Measurements from ENCODE around the gene AQP2. TPM values are rescaled to one million over a fixed set of nuclear protein-coding genes. Genes with fewer than 3 reads are reported as not detected.

The AQP2 gene
- total and polyA plus RNA-seq, 7 experiments from 2014 or later = not detected

GRCh38 chr12:49941556-49942511 lies 8.7 kb upstream of the AQP2 start:
- intact Hi-C loops (cut with micrococcal nuclease) = no loop called here
- DNase-seq = no peak
- H3K36me3 ChIP-seq (ENCODE audit: control insufficient read depth in 2 of 3, insufficient read depth in 3 of 3, low read length in 3 of 3) = no peaks in the 10 kb centered on the region
- Mint-ChIP-seq H3K27ac (no peak overlapping the region), H3K36me3 (peaks cover 0 to 1% (median 0%) of the 10 kb centered on the region in 5 donors), H3K4me3 (no peak overlapping the region), H3K9me3 (no peaks in the 10 kb centered on the region), H3K27me3 (peaks cover 0 to 7% (median 0%) of the 10 kb centered on the region in 5 donors), H3K4me1 (peaks cover 6 to 27% (median 15%) of the 10 kb centered on the region in 7 donors)
- POLR2A ChIA-PET = no interaction called here
- ATAC-seq = no peak
- no peaks in the 10 kb centered on the region for H3K9me3 ChIP-seq (ENCODE audit: control insufficient read depth in 2 of 3, low read length in 3 of 3)
- no peaks in the 10 kb centered on the region for H3K4me1 ChIP-seq (ENCODE audit: control insufficient read depth in 2 of 2, insufficient read depth in 2 of 2, low read length in 2 of 2)
- H3K27me3 ChIP-seq (ENCODE audit: control insufficient read depth in 2 of 2, insufficient read depth in 2 of 2, low read length in 2 of 2) = no peaks in the 10 kb centered on the region
- H3K4me3 ChIP-seq (ENCODE audit: low read length) = no peak overlapping the region
- CTCF ChIA-PET = interaction anchor here (0.5 to 0.7 kb wide), 2 partner anchors 33 to 113 kb away, joined by 3 to 4 read pairs; no protein-coding TSS in a partner anchor
- H3K27ac ChIP-seq (ENCODE audit: low read depth, low read length) = no peak overlapping the region

DNA sequence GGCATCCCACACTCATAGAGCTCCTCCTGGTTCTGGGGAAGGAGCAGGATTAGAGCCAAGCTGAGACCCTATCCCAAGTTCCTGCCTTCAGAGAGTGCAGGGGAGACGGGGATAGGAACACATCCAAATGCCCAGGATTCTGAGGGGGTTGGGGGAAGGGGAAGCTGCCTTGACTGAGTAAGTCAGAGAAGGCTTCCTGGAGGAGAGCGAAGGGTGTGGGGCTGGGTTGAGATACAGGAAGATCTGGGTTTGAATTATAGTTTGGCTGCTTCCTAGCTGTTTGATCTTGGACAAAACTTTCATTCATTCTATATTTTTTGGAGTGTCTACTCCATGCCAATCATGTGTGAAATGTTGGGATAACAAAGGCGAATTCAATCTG lies 8.0 kb upstream of the AQP2 start:
- ATAC-seq (no peak), DNase-seq (no peak)
- Histone ChIP-seq H3K27ac (ENCODE audit: low read depth, low read length) (no peak overlapping the region), H3K4me1 (ENCODE audit: control insufficient read depth in 2 of 2, insufficient read depth in 2 of 2, low read length in 2 of 2) (no peaks in the 10 kb centered on the region), H3K27me3 (ENCODE audit: control insufficient read depth in 2 of 2, insufficient read depth in 2 of 2, low read length in 2 of 2) (no peaks in the 10 kb centered on the region), H3K4me3 (ENCODE audit: low read length) (no peak overlapping the region), H3K9me3 (ENCODE audit: control insufficient read depth in 2 of 3, low read length in 3 of 3) (no peaks in the 10 kb centered on the region), H3K36me3 (ENCODE audit: control insufficient read depth in 2 of 3, insufficient read depth in 3 of 3, low read length in 3 of 3) (no peaks in the 10 kb centered on the region)
- no peak overlapping the region for H3K27ac Mint-ChIP-seq
- POLR2A ChIA-PET = no interaction called here
- H3K36me3 Mint-ChIP-seq = peaks cover 0 to 1% (median 0%) of the 10 kb centered on the region in 5 donors
- H3K9me3 Mint-ChIP-seq = no peaks in the 10 kb centered on the region
- H3K4me3 Mint-ChIP-seq = no peak overlapping the region
- H3K4me1 Mint-ChIP-seq = peaks cover 6 to 27% (median 15%) of the 10 kb centered on the region in 7 donors
- peaks cover 0 to 7% (median 0%) of the 10 kb centered on the region in 5 donors for H3K27me3 Mint-ChIP-seq
- intact Hi-C loops (cut with micrococcal nuclease) = no loop called here
- CTCF ChIA-PET = interaction anchor here (0.5 to 0.7 kb wide), 2 partner anchors 32 to 112 kb away, joined by 3 to 4 read pairs; no protein-coding TSS in a partner anchor

DNA sequence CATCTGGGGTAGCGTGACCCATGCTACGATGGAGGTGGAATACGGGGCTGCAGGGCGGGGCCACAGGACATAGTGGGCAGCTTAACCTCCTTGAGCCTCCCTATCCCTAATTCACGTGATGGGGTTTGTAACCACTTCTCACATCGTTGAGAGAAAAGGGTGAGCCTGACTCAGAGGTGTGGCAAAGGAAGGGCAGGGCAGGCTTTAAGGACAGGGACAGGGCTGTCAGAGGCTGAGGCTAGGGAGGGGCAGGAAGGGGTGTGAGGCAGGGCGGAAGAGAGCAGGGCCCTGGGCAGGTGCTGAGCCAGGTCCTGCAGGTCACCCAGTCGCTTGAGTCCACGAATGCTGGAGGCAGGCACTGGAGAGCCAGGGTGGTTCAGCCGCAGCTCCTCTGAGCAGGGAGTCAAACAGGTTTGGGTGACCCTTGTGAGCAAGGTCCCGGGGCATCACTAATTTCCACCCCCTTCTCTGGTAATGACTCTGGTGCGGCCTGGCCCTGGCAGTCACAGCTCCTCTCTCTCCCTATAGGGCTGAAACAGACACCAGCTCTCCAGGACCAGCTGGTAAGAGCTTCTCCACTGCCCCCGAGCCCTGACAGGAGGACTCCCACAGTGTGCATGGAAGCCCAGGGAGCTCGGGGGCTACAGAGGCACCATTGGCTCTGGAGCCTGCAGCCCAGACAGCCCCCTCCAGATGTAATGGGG lies 7.5 kb upstream of the AQP2 start:
- intact Hi-C loops (cut with micrococcal nuclease) = no loop called here
- Histone ChIP-seq H3K9me3 (ENCODE audit: control insufficient read depth in 2 of 3, low read length in 3 of 3) (no peaks in the 10 kb centered on the region), H3K4me1 (ENCODE audit: control insufficient read depth in 2 of 2, insufficient read depth in 2 of 2, low read length in 2 of 2) (no peaks in the 10 kb centered on the region), H3K36me3 (ENCODE audit: control insufficient read depth in 2 of 3, insufficient read depth in 3 of 3, low read length in 3 of 3) (no peaks in the 10 kb centered on the region), H3K27ac (ENCODE audit: low read depth, low read length) (no peak overlapping the region), H3K4me3 (ENCODE audit: low read length) (no peak overlapping the region), H3K27me3 (ENCODE audit: control insufficient read depth in 2 of 2, insufficient read depth in 2 of 2, low read length in 2 of 2) (no peaks in the 10 kb centered on the region)
- no peaks in the 10 kb centered on the region for H3K9me3 Mint-ChIP-seq
- no peak overlapping the region for H3K4me3 Mint-ChIP-seq
- peaks cover 0 to 1% (median 0%) of the 10 kb centered on the region in 5 donors for H3K36me3 Mint-ChIP-seq
- ChIA-PET CTCF (interaction anchor here (0.5 kb wide), 1 partner anchor 32 kb away, joined by 3 read pairs; no protein-coding TSS in a partner anchor), POLR2A (no interaction called here)
- peaks cover 0 to 10% (median 0%) of the 10 kb centered on the region in 5 donors for H3K27me3 Mint-ChIP-seq
- no peak overlapping the region for H3K27ac Mint-ChIP-seq
- no peak for ATAC-seq
- DNase-seq = no peak
- peaks cover 6 to 27% (median 15%) of the 10 kb centered on the region in 7 donors for H3K4me1 Mint-ChIP-seq

GRCh38 chr12:49943625-49943960 lies 6.9 kb upstream of the AQP2 start:
- ATAC-seq = no peak
- Histone ChIP-seq H3K4me1 (ENCODE audit: control insufficient read depth in 2 of 2, insufficient read depth in 2 of 2, low read length in 2 of 2) (no peaks in the 10 kb centered on the region), H3K9me3 (ENCODE audit: control insufficient read depth in 2 of 3, low read length in 3 of 3) (no peaks in the 10 kb centered on the region), H3K27ac (ENCODE audit: low read depth, low read length) (no peak overlapping the region), H3K4me3 (ENCODE audit: low read length) (no peak overlapping the region), H3K27me3 (ENCODE audit: control insufficient read depth in 2 of 2, insufficient read depth in 2 of 2, low read length in 2 of 2) (no peaks in the 10 kb centered on the region), H3K36me3 (ENCODE audit: control insufficient read depth in 2 of 3, insufficient read depth in 3 of 3, low read length in 3 of 3) (no peaks in the 10 kb centered on the region)
- peaks cover 0 to 10% (median 0%) of the 10 kb centered on the region in 5 donors for H3K27me3 Mint-ChIP-seq
- intact Hi-C loops (cut with micrococcal nuclease) = no loop called here
- ChIA-PET POLR2A (no interaction called here), CTCF (no interaction called here)
- peaks cover 0 to 1% (median 0%) of the 10 kb centered on the region in 5 donors for H3K36me3 Mint-ChIP-seq
- no peaks in the 10 kb centered on the region for H3K9me3 Mint-ChIP-seq
- H3K4me1 Mint-ChIP-seq = peaks cover 6 to 27% (median 15%) of the 10 kb centered on the region in 7 donors
- DNase-seq = no peak
- H3K27ac Mint-ChIP-seq = no peak overlapping the region
- no peak overlapping the region for H3K4me3 Mint-ChIP-seq

DNA sequence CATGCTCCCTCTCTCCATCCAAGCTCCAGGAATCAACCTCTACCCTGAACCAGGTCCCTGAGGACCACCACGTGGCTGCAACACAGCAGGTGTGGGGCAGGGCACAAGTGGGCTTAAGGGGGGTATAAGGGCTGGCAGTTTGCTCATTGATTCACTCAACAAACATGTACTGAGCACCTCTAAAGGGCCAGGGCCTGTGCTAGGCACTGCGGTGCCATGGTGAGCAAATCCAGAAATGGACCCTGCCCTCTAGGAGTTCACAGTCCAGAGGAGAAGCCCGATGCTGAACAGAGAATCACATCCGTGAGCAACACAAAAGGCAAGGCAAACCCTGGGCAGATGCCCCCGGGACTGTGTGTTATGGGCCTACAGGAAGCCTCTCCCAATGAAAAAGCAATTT lies 6.5 kb upstream of the AQP2 start:
- no peaks in the 10 kb centered on the region for H3K4me1 ChIP-seq (ENCODE audit: control insufficient read depth in 2 of 2, insufficient read depth in 2 of 2, low read length in 2 of 2)

GRCh38 chr12:49944718-49945117 lies 5.8 kb upstream of the AQP2 start:
- H3K4me1 ChIP-seq (ENCODE audit: control insufficient read depth in 2 of 2, insufficient read depth in 2 of 2, low read length in 2 of 2) = no peaks in the 10 kb centered on the region
- POLR2A ChIA-PET = interaction anchor here (0.6 kb wide), 2 partner anchors 13 to 1604 kb away, joined by 3 read pairs; no protein-coding TSS in a partner anchor
- no peaks in the 10 kb centered on the region for H3K36me3 ChIP-seq (ENCODE audit: control insufficient read depth in 2 of 3, insufficient read depth in 3 of 3, low read length in 3 of 3)

More for the DNA sequence above, 6.5 kb upstream of the AQP2 start:
- Mint-ChIP-seq H3K27ac (no peak overlapping the region), H3K4me3 (no peak overlapping the region), H3K4me1 (peaks cover 6 to 27% (median 15%) of the 10 kb centered on the region in 7 donors), H3K27me3 (peaks cover 0 to 10% (median 4%) of the 10 kb centered on the region in 5 donors), H3K36me3 (peaks cover 0 to 1% (median 0%) of the 10 kb centered on the region in 5 donors), H3K9me3 (no peaks in the 10 kb centered on the region)
- no peak for DNase-seq
- H3K4me3 ChIP-seq (ENCODE audit: low read length) = no peak overlapping the region
- intact Hi-C loops (cut with micrococcal nuclease) = loop anchor here in 1 of 2 donors (2.0 kb wide), 1 partner anchor 77 kb away; no protein-coding TSS in a partner anchor
- CTCF ChIA-PET = no interaction called here
- ATAC-seq = no peak
- H3K27me3 ChIP-seq (ENCODE audit: control insufficient read depth in 2 of 2, insufficient read depth in 2 of 2, low read length in 2 of 2) = no peaks in the 10 kb centered on the region
- POLR2A ChIA-PET = no interaction called here
- no peaks in the 10 kb centered on the region for H3K9me3 ChIP-seq (ENCODE audit: control insufficient read depth in 2 of 3, low read length in 3 of 3)
- H3K36me3 ChIP-seq (ENCODE audit: control insufficient read depth in 2 of 3, insufficient read depth in 3 of 3, low read length in 3 of 3) = no peaks in the 10 kb centered on the region
- no peak overlapping the region for H3K27ac ChIP-seq (ENCODE audit: low read depth, low read length)

More at GRCh38 chr12:49944718-49945117, 5.8 kb upstream of the AQP2 start:
- Mint-ChIP-seq H3K27me3 (peaks cover 0 to 10% (median 4%) of the 10 kb centered on the region in 5 donors), H3K4me3 (peak overlapping the region in 3 of 10 donors; percentile 88 to 93 (median 92)), H3K4me1 (peaks cover 6 to 27% (median 15%) of the 10 kb centered on the region in 7 donors), H3K27ac (peak overlapping the region in 3 of 9 donors; percentile 1 to 72 (median 60)), H3K36me3 (peaks cover 0 to 1% (median 0%) of the 10 kb centered on the region in 5 donors), H3K9me3 (no peaks in the 10 kb centered on the region)
- Histone ChIP-seq H3K27me3 (ENCODE audit: control insufficient read depth in 2 of 2, insufficient read depth in 2 of 2, low read length in 2 of 2) (no peaks in the 10 kb centered on the region), H3K4me3 (ENCODE audit: low read length) (no peak overlapping the region), H3K9me3 (ENCODE audit: control insufficient read depth in 2 of 3, low read length in 3 of 3) (no peaks in the 10 kb centered on the region), H3K27ac (ENCODE audit: low read depth, low read length) (no peak overlapping the region)
- DNase-seq = no peak
- ATAC-seq = no peak
- intact Hi-C loops (cut with micrococcal nuclease) = loop anchor here in 1 of 2 donors (2.0 kb wide), 1 partner anchor 78 kb away; no protein-coding TSS in a partner anchor
- CTCF ChIA-PET = interaction anchor here (0.8 to 2.1 kb wide), 4 partner anchors 15 to 178 kb away, joined by 3 to 21 read pairs (median 5); no protein-coding TSS in a partner anchor

Measured in naive thymus-derived CD4-positive, alpha-beta T cell (primary cell).